ENCODE data around the gene POU2F2.

GRCh38 chr19:42122691-42123607, 9.3 kb downstream of the POU2F2 start:
- TF ChIP-seq, protein P1, sequence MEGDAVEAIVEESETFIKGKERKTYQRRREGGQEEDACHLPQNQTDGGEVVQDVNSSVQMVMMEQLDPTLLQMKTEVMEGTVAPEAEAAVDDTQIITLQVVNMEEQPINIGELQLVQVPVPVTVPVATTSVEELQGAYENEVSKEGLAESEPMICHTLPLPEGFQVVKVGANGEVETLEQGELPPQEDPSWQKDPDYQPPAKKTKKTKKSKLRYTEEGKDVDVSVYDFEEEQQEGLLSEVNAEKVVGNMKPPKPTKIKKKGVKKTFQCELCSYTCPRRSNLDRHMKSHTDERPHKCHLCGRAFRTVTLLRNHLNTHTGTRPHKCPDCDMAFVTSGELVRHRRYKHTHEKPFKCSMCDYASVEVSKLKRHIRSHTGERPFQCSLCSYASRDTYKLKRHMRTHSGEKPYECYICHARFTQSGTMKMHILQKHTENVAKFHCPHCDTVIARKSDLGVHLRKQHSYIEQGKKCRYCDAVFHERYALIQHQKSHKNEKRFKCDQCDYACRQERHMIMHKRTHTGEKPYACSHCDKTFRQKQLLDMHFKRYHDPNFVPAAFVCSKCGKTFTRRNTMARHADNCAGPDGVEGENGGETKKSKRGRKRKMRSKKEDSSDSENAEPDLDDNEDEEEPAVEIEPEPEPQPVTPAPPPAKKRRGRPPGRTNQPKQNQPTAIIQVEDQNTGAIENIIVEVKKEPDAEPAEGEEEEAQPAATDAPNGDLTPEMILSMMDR (IDR thresholded peaks at IDR 0.05): no peak
- no peak for TF ChIP-seq POLR2A (IDR thresholded peaks at IDR 0.05)

Measured in uterus (tissue), 2 donors.